H9 (cell line): ENCODE results near the gene RAB11FIP4. TPM values are rescaled to one million over a fixed set of nuclear protein-coding genes. Genes with fewer than 3 reads are reported as not detected.

Experiments
- DNase-seq: peaks from one replicate; pipeline ENCODE4 v3.0.0-alpha.2; 2017
- H2AFZ ChIP-seq: one replicate; pipeline ENCODE4 v1.6.1; 2013; ENCODE audit warnings: mild to moderate bottlenecking, low read length, control low read depth, moderate library complexity
- H2AK5ac ChIP-seq: 2 replicates; pipeline ENCODE4 v1.6.1; 2013; ENCODE audit warnings: low read length, control low read depth, mixed read lengths; ENCODE audit not compliant: insufficient read length
- H2BK120ac ChIP-seq: one replicate; pipeline ENCODE4 v1.6.1; 2013; ENCODE audit warnings: low read depth, mild to moderate bottlenecking, low read length, control low read depth, inconsistent platforms; ENCODE audit not compliant: poor library complexity, severe bottlenecking
- H2BK12ac ChIP-seq: 2 replicates; pipeline ENCODE4 v1.6.1; 2013; ENCODE audit warnings: low read length, control low read depth, mixed read lengths, low read depth; ENCODE audit not compliant: insufficient read length
- H2BK15ac ChIP-seq: 2 replicates; pipeline ENCODE4 v1.6.1; 2013; ENCODE audit warnings: low read depth, low read length, control low read depth
- H2BK20ac ChIP-seq: one replicate; pipeline ENCODE4 v1.6.1; 2013; ENCODE audit warnings: low read depth, mild to moderate bottlenecking, low read length, control low read depth, inconsistent platforms; ENCODE audit not compliant: poor library complexity, severe bottlenecking
- H2BK5ac ChIP-seq: 2 replicates; pipeline ENCODE4 v1.6.1; 2013; ENCODE audit warnings: low read length, control low read depth, mixed read lengths; ENCODE audit not compliant: insufficient read length
- H3K14ac ChIP-seq: 2 replicates; pipeline ENCODE4 v1.6.1; 2013; ENCODE audit warnings: low read length, control low read depth; ENCODE audit not compliant: insufficient read depth
- H3K18ac ChIP-seq: 2 replicates; pipeline ENCODE4 v1.6.1; 2013; ENCODE audit warnings: low read depth, mild to moderate bottlenecking, mixed read lengths, low read length, control low read depth; ENCODE audit not compliant: insufficient read length
- H3K23ac ChIP-seq: 2 replicates; pipeline ENCODE4 v1.6.1; 2013; ENCODE audit warnings: low read length, control low read depth, mixed read lengths, low read depth; ENCODE audit not compliant: insufficient read length
- H3K23me2 ChIP-seq: 2 replicates; pipeline ENCODE4 v1.6.1; 2013; ENCODE audit warnings: low read depth, mild to moderate bottlenecking, mixed read lengths, low read length, control low read depth; ENCODE audit not compliant: insufficient read length, poor library complexity, severe bottlenecking
- H3K27ac ChIP-seq: 2 replicates; pipeline ENCODE4 v1.5.1; 2013; ENCODE audit warnings: low read length, control low read depth, mixed read lengths, low read depth; ENCODE audit not compliant: insufficient read length
- H3K27me3 ChIP-seq: 2 replicates; pipeline ENCODE4 v1.6.1; 2013; ENCODE audit warnings: low read length, control low read depth, inconsistent platforms; ENCODE audit not compliant: insufficient read depth
- H3K4ac ChIP-seq: 2 replicates; pipeline ENCODE4 v1.6.1; 2013; ENCODE audit warnings: low read depth, mild to moderate bottlenecking, control low read depth, inconsistent platforms, low read length, moderate library complexity
- H3K4me1 ChIP-seq: 2 replicates; pipeline ENCODE4 v1.6.1; 2013; ENCODE audit warnings: low read length, control low read depth, inconsistent platforms; ENCODE audit not compliant: insufficient read depth
- H3K4me2 ChIP-seq: 2 replicates; pipeline ENCODE4 v1.6.1; 2013; ENCODE audit warnings: low read length, control low read depth, mixed read lengths; ENCODE audit not compliant: insufficient read length, insufficient read depth
- H3K56ac ChIP-seq: 2 replicates; pipeline ENCODE4 v1.6.1; 2013; ENCODE audit warnings: low read depth, mild to moderate bottlenecking, mixed read lengths, low read length, control low read depth; ENCODE audit not compliant: insufficient read length
- H3K79me1 ChIP-seq: 2 replicates; pipeline ENCODE4 v1.6.1; 2013; ENCODE audit warnings: low read depth, mild to moderate bottlenecking, moderate library complexity, low read length, control low read depth, inconsistent platforms; ENCODE audit not compliant: insufficient read depth, poor library complexity, severe bottlenecking
- H3K79me2 ChIP-seq: 2 replicates; pipeline ENCODE4 v1.6.1; 2013; ENCODE audit warnings: low read length, control low read depth, inconsistent platforms; ENCODE audit not compliant: insufficient read depth
- H3K9ac ChIP-seq: 2 replicates; pipeline ENCODE4 v1.6.1; 2013; ENCODE audit warnings: low read length, control low read depth, mixed read lengths; ENCODE audit not compliant: insufficient read length; ENCODE audit errors: extremely low read depth
- H3K9me3 ChIP-seq: one replicate; pipeline ENCODE4 v1.6.1; 2013; ENCODE audit warnings: low read depth, low read length, inconsistent platforms; ENCODE audit not compliant: control insufficient read depth
- H3T11ph ChIP-seq: one replicate; pipeline ENCODE4 v1.6.1; 2013; ENCODE audit warnings: mild to moderate bottlenecking, low read length, control low read depth, inconsistent platforms
- H4K20me1 ChIP-seq: one replicate; pipeline ENCODE4 v1.6.1; 2013; ENCODE audit not compliant: control insufficient read depth, insufficient read length, insufficient read depth
- H4K5ac ChIP-seq: 2 replicates; pipeline ENCODE4 v1.6.1; 2013; ENCODE audit warnings: low read depth, mild to moderate bottlenecking, mixed read lengths, low read length, control low read depth; ENCODE audit not compliant: insufficient read length
- H4K8ac ChIP-seq: replicated peaks from 2 replicates; pipeline ENCODE4 v1.6.1; 2013; ENCODE audit warnings: low read length, control low read depth, mixed read lengths, low read depth; ENCODE audit not compliant: insufficient read length
- H4K91ac ChIP-seq: 2 replicates; pipeline ENCODE4 v1.6.1; 2013; ENCODE audit warnings: low read depth, mild to moderate bottlenecking, moderate library complexity, mixed read lengths, low read length, control low read depth; ENCODE audit not compliant: insufficient read length
- H3K27ac Mint-ChIP-seq, 3 experiments: 2 replicates in 2 of 3; 3 replicates in 1 of 3; pipeline ENCODE4 v1.8.0; 2020 to 2021; ENCODE audit warnings: mixed read lengths in 3 of 3, mild to moderate bottlenecking in 1 of 3, moderate library complexity in 1 of 3
- H3K27me3 Mint-ChIP-seq: 2 replicates; pipeline ENCODE4 v1.8.0; 2021; ENCODE audit warnings: low read depth, mild to moderate bottlenecking, moderate library complexity, mixed read lengths
- H3K36me3 Mint-ChIP-seq, 3 experiments: 2 replicates in 2 of 3; 3 replicates in 1 of 3; pipeline ENCODE4 v1.8.0; 2020 to 2021; ENCODE audit warnings: low read depth in 3 of 3, mixed read lengths in 3 of 3; ENCODE audit not compliant: insufficient read depth in 1 of 3
- H3K4me1 Mint-ChIP-seq, 2 experiments: 2 replicates each; pipeline ENCODE4 v1.8.0; 2020; ENCODE audit warnings: mixed read lengths in 2 of 2
- H3K4me3 Mint-ChIP-seq, 2 experiments: 2 replicates in 1 of 2; 3 replicates in 1 of 2; pipeline ENCODE4 v1.8.0; 2020 to 2021; ENCODE audit warnings: mild to moderate bottlenecking in 2 of 2, mixed read lengths in 2 of 2, moderate library complexity in 1 of 2
- H3K9me3 Mint-ChIP-seq, 2 experiments: 2 replicates in 1 of 2; 3 replicates in 1 of 2; pipeline ENCODE4 v1.8.0; 2020; ENCODE audit warnings: mild to moderate bottlenecking in 2 of 2, mixed read lengths in 2 of 2, moderate library complexity in 1 of 2
- WGBS: extraction: QIAGEN DNeasy Blood & Tissue Kit; methylation state at CpG from one replicate; pipeline ENCODE4 v1.1.7; 2013; ENCODE audit warnings: missing lambda C conversion rate, low lambda C conversion rate, mixed read lengths; ENCODE audit not compliant: insufficient read length; ENCODE audit errors: extremely low coverage; 5-methylcytosine and 5-hydroxymethylcytosine counted together
- total RNA-seq: library from RNA; stranded (reverse); gene quantifications from 2 replicates; pipeline ENCODE4 v1.2.1, GENCODE V29; 2021
- TF ChIP-seq, protein P1 (sequence below): fragments of 200-600 bp; sonication (generic); conservative IDR thresholded peaks from 3 replicates; pipeline ENCODE4 v1.8.0; 2021; ENCODE audit warnings: antibody characterized with exemption, mild to moderate bottlenecking

Gene RAB11FIP4
- total RNA-seq, 1 experiment from 2014 or later: 25.7 TPM

DNA sequence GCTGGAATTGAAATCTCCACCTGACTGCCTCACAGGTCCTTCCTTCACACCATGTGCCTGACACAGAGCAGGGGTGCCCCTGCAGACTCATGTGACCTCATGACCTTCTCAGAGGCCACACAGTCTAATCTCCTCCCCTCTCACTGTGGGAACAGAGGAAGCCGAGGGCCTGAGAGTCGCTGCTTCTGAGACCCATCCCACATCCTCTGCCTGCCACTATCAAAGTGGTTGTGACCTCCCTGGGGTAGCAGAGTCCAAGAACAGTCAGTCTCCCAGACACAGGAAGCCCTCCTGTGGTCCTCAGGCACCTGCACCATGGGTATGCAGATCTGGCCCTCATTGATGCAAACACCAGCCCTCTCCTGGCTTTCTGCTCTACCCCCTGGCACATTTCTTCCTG, 78.5 kb downstream of the RAB11FIP4 start:
- no peaks in the 10 kb centered on the region for H4K20me1 ChIP-seq
- H3K9me3 Mint-ChIP-seq: no peaks in the 10 kb centered on the region
- H3K4me1 Mint-ChIP-seq: peaks cover 39 to 41% of the 10 kb centered on the region in 2 experiments
- H3K9ac ChIP-seq: no peak overlapping the region
- H3K4ac ChIP-seq: no peak overlapping the region
- H3K27ac Mint-ChIP-seq: peak overlapping the region; percentile 9 to 77 (median 35); a peak in 6 of 7 replicates
- H3K9me3 ChIP-seq: no peaks in the 10 kb centered on the region
- no peaks in the 10 kb centered on the region for H3K36me3 Mint-ChIP-seq
- H3K4me1 ChIP-seq: peaks cover 16% of the 10 kb centered on the region; the same call in 1 of the 2 replicates
- H3K27me3 Mint-ChIP-seq: no peaks in the 10 kb centered on the region
- no peak overlapping the region for H3K18ac ChIP-seq
- no peaks in the 10 kb centered on the region for H3K79me2 ChIP-seq
- H2BK12ac ChIP-seq: no peak overlapping the region
- no peaks in the 10 kb centered on the region for H3K27me3 ChIP-seq
- no peaks in the 10 kb centered on the region for H3K23me2 ChIP-seq
- H3K4me3 Mint-ChIP-seq: no peak overlapping the region; a peak in 1 of 5 replicates
- no peak overlapping the region for H3K23ac ChIP-seq
- H2BK20ac ChIP-seq: no peak overlapping the region
- no peak overlapping the region for H2AK5ac ChIP-seq
- no peak overlapping the region for H4K5ac ChIP-seq
- TF ChIP-seq, protein P1, sequence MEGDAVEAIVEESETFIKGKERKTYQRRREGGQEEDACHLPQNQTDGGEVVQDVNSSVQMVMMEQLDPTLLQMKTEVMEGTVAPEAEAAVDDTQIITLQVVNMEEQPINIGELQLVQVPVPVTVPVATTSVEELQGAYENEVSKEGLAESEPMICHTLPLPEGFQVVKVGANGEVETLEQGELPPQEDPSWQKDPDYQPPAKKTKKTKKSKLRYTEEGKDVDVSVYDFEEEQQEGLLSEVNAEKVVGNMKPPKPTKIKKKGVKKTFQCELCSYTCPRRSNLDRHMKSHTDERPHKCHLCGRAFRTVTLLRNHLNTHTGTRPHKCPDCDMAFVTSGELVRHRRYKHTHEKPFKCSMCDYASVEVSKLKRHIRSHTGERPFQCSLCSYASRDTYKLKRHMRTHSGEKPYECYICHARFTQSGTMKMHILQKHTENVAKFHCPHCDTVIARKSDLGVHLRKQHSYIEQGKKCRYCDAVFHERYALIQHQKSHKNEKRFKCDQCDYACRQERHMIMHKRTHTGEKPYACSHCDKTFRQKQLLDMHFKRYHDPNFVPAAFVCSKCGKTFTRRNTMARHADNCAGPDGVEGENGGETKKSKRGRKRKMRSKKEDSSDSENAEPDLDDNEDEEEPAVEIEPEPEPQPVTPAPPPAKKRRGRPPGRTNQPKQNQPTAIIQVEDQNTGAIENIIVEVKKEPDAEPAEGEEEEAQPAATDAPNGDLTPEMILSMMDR: no peak
- no peak overlapping the region for H4K8ac ChIP-seq
- peak; percentile 75 for DNase-seq
- no peak overlapping the region for H3T11ph ChIP-seq
- no CpG with 5 or more reads among the region's 2 CpGs for WGBS
- H4K91ac ChIP-seq: no peak overlapping the region
- H2AFZ ChIP-seq: no peak overlapping the region
- no peak overlapping the region for H3K4me2 ChIP-seq
- no peaks in the 10 kb centered on the region for H3K79me1 ChIP-seq
- no peak overlapping the region for H2BK15ac ChIP-seq
- no peak overlapping the region for H2BK120ac ChIP-seq
- H3K56ac ChIP-seq: no peak overlapping the region
- H3K27ac ChIP-seq: no peak overlapping the region
- no peak overlapping the region for H2BK5ac ChIP-seq
- H3K14ac ChIP-seq: 0 out of 2 replicates have a peak overlapping the region, but pooled peaks have one; percentile 34
